NCI-H1436 (cell line): ENCODE data around the gene NRTN.
"Not testable (repeated sequence)": the region's sequence is repeated elsewhere in the genome, so short reads cannot be mapped to it uniquely, and the experiment has no call there.

Experiments used
- DNase-seq: peaks from one replicate; lab custom pipeline; 2025; lab: John Stamatoyannopoulos, UW

The NRTN gene, protein sequence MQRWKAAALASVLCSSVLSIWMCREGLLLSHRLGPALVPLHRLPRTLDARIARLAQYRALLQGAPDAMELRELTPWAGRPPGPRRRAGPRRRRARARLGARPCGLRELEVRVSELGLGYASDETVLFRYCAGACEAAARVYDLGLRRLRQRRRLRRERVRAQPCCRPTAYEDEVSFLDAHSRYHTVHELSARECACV

DNA sequence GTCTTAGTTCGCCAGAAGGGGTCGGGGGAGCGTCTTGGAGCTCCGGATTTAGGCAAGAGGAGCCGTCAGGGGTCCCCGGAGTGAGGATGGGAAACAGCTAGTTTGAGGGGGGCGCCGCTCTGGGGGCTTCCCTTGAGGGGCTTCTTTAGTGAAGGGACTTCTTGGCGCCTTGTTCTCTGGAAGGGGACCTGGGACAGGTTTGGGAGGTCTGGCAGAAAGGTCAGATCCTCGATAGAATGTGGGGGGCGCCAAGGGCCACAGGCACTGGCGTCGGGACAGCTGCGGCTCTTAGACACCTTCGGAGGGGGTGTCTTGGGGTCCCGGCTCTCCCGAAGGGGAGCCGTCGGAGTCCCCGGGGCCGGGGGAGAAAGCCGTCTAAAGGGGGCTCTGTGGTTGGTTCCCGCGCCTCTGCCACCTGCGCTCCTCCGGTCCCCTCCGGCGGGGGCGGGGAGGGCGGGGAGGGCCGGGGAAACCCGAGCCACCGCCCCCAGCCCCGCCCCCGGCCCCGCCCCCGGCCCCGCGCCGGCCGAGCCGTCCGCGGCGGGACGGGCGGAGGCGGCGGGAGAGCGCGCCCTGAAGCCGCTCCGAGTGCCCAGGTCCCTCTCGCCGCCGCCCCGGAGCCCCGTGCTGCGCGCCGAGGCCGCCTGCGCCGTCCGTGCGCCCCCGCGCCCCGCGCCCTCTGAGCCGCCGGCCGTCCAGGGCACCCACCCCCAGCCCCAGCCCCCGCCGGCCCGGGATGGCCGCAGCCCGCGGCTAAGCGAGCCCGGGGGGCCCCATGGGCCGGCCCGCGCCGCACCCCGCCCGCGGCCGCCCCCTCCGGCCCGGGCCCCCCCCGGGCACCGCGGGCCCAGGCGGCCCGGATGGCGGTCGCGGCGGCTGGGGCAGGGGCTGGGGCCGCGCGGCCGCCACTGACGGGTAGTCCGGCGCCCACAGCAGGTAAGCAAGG, at the start of gene NRTN:
Gene NRTN, plus strand, starts transcription at position 552 of the 946 bp plus-strand sequence. CDS start 19,099 bp downstream, outside the sequence.
- DNase-seq: peak; percentile 60

DNA sequence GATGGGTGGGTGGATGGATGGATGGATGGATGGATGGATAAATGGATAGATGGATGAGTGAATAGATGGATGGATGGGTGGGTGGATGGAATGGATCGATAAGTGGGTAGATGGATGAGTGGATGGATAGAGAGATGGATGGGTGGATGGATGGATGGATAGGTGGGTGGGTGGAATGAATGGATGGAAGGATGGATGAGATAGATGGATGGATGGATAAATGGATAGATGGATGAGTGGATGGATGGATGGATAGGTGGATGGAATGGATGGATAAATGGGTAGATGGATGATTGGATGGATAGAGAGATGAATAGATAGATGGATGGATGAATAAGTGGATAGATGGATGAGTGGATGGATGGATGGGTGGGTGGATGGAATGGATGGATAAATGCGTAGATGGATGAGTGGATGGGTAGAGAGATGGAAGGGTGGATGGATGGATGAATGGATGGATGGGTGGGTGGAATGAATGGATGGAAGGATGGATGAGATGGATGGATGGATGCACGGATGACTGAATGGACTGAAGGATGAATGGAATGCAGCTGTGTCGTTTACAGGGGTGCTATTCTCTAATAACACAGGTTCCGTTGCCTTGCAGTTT, 42.2 kb upstream of the NRTN start:
- no peak for DNase-seq

DNA sequence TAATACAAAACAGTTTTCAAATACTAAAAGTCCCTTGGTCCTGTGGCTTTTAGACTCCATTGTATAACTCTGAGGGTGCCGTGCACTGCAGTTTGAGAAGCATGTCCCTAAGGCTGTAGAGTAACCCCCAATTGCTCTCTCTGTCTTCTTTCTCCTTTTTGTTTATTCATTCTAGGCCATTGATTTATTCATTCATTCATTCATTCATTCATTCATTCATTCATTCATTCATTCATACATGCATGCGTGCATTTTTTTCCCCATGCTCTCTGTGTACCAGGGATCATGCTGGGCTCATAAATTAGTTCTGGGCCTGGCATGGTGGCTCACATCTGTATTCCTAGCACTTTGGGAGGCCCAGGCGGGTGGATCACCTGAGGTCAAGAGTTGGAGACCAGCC, 39.6 kb upstream of the NRTN start:
- no peak for DNase-seq

DNA sequence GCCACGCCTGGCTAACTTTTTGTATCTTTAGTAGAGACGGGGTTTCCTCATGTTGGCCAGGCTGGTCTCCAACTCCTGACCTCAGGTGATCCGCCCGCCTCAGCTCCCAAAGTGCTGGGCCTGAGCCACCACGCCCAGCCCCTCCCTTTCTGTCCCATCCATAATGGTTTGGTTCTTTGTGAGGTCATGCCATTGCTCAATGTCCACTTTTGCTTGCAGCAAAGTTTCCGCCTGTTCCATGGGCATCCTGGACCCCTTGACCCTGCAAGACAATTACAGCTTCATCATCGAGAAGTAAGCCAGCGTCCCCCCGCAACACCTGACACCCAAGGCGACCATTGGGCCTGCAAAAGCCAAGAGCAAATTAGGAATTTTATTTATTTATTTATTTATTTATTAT, 36.9 kb upstream of the NRTN start:
- no peak for DNase-seq

DNA sequence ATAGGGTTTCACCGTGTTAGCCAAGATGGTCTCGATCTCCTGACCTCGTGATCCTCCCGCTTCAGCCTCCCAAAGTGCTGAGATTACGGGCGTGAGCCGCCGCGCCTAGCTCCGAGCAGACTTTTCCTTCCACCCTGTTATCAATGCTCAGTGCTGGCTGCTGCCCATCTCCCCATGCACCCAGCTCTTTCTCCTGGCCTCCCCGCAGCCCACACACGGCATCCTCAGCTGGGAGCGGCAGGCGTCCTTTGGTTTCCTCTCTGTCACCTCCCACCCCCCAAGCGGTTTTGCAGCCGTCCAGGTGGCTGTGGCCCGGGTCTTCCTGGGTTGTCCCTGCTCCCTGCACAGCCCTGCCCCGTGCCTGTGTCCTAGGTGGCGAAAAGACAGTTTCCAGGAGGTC, 32.5 kb upstream of the NRTN start:
- no peak for DNase-seq

DNA sequence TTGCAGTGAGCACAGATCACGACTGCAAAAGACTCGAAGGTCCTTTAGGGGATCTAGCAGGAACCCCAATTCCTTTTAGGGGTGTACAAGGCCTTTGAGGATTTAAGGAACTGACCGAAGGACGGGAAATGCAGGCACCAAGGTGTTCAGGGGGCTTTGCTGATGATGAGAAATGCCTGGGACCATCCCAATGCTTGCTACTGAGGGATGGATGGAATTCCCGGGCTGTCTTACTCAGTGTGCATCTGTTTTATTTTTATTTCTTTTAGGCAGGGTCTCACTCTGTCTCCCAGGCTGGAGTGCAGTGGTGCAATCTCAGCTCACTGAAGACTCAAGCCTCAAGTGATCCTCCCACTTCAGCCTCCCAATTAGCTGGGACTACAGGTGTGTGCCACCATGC, 31.6 kb upstream of the NRTN start:
- DNase-seq: no peak

DNA sequence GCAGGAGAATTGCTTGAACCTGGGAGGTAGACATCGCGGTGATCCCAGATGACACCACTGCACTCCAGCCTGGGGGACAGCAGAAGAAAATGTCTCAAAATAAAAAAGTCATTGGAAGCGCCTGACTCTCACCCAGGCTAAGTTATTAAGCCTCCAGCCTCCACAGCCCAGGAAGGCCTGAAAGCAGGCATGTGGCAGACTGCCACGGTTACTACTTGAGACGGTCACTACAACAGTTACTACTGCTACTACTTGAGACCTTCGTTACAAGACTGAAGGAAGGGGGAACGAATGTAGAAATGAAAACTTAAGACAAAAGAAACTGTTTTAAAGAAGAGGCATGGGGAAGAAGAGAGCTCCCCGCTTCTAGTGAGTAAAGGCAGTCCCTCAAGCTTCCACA, 29.9 kb upstream of the NRTN start:
- DNase-seq: no peak

DNA sequence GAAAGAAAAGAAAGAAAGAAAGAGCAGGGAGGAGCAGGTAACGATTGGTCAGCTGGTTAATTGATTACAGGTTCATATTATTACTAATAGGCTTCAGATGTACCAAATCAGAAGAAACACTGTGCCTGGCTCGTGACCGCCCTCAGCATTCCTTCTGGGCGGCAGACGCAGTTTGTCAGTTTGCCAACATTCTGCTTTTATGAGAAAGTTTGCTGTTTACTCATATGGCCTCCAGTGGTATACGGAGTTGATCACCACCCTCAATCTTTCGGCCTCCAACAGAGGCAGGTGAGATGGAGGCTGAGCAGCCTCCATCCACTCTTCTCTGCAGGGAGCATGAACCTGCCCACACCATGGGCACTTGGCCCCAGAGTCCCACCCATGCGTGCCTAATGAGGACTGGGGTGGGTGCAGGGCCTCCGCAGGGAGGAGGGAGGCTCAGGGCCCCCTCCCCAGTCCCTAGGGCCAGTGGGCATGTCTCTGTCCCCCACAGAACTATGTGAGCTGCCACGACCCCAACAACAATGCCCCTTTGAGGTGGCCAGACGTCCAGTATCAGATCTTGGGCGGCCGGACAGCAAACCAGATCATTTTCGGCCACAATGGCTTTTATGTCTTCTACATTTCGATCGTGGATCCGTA, 29.1 kb upstream of the NRTN start:
- DNase-seq: no peak

DNA sequence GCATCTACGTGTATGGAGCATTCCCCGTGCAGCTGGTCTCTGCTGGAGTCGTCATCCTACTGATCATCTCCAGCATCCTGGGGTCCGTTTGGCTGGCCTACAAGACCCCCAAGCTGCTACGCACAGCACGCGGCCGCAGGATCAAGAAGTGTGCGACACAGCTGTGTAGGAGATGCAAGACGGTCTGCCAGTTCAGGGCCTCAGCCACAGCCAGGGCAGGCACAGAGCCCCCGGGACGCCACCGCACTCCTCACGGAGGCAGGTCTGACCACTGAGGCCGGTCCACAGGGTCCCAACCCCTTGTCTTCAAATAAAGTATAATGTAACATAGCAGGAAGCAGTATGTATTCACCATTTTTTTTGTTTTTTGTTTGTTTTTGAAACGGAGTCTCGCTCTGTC, 26.5 kb upstream of the NRTN start:
- DNase-seq: no peak

DNA sequence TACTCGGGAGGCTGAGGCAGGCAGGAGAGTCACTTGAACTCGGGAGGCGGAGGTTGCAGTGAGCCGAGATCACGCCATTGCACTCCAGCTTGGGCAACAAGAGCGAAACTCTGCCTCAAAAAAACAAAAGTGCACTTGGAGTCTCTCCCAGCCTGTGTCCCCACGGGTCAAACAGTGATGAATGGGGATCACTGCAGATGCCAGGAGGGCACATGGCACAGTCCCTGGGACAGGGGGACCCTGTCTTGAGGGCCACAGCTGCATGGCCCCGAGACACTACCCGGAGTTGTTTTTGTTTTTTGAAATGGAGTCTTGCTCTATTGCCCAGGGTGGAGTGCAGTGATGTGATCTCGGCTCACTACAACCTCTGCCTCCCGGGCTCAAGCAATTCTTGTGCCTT, 24.0 kb upstream of the NRTN start:
- DNase-seq: not testable (repeated sequence)

DNA sequence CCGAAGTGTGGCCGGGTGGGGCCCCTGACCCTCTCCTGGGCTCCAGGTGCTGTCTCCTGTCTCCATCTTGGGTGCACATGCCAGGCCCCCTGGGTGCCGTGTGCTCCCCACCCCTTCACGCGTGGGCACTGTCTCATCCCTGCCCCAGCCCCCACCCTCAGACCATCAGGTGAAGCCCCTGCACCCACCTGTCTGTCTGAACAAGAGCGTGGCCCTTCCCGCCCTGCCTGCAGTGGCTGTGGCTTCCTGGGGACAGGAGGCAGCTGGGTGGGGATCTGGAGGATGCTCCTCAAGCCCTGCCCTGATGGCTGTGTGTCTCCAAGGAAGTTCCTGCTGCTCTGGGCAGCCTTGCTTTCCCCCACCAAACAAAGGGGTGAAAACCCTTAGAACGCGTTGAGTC, 22.5 kb upstream of the NRTN start:
- no peak for DNase-seq

DNA sequence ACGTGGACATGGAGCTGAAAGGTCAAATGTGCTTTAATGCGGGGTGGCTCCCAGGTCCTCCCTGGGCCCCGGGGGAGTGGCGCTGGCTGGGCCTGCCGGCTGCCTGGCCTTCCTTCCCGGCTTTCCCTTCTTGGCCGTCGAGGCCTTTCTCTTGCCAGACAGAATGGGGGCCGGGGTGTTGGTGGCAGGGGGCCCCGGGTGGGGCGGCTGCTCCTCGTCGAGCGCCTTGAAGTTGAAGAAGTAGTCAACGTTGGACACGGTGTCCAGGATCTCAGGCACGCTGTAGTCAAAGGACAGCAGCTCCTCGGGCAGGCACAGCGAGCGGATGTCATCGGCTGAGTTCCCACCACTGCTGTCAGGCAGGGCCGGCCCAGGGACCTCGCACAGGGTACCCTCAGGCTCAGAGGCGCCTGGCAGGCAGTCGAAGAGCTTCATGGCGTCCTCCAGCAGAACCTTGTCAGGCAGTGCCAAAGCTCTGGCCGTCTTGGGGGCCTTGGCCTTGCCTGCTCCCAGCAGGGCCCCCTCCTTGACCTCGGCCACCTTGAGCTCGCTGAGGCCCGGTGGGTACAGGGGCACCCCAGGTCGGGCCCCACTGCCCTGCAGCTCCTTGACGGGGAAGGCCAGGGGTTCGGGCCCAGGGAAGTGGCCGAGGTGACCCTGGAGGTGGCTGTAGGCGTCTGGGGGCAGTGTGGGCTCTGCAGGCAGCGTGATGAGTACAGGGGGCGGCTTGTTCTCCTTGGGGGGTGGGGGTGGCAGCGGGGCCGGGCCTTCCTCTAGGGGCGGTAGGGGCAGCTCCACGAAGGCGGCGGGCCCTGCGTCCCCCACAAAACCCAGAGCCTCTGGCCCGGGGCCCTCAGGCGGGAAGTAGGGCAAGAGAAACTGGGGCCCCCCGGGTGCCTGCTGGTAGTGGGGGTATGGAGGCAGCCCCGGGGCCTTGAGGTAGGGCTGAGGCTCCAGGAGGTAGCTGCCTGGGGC, 21.6 kb upstream of the NRTN start:
- no peak for DNase-seq

DNA sequence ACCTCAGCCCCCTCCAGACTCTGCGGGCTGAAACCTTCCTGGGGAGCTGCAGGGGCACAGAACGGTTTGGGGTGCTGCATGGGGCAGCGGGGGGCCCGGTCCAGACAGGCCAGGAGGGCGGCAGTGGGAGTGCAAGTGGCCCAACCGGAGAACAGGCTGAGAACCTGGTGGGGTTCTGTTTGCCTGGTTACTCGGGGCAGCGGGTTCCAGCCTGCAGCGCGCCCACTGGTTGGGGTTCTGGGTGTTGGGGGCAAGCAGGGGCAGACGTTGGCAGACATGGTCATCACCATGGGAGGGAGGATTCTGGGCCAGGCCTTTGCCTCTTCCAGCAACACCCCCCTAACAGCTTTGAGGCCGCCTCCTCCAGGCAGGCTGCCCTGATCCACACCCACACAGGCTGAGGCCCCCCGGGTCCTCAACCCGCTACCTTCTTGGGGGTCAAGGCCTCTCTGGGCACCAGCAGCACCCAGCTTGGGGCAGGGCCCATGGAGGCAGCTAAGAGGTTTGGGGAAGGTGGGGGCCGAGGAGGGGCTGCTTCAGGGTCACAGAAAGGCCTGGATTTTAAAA, 20.2 kb upstream of the NRTN start, which contains the start of gene PRR22:
Gene PRR22, minus strand, starts transcription at position 166 of the 567 bp plus-strand sequence. Its CDS starts 86 bp downstream, at position 80.
- DNase-seq: no peak

DNA sequence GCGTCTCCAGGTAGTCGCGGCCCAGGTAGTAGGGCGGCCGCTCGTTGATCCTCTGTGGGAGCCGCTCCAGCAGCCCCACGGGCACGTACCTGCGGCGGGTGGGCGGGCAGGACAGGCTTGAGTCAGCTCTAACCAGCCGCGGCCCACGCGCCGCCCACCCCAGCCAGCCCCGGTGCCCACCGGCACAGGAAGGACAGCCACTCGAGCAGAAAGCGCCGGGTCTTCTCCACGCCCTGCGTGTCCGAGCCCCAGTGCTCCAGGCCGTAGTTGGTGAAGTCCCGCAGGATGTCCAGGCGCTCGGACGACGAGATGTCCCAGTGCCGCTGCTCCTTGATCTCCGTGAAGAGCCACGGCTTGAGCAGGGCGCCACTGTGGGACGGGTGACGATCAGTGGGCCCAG, 19.4 kb upstream of the NRTN start:
- DNase-seq: no peak

DNA sequence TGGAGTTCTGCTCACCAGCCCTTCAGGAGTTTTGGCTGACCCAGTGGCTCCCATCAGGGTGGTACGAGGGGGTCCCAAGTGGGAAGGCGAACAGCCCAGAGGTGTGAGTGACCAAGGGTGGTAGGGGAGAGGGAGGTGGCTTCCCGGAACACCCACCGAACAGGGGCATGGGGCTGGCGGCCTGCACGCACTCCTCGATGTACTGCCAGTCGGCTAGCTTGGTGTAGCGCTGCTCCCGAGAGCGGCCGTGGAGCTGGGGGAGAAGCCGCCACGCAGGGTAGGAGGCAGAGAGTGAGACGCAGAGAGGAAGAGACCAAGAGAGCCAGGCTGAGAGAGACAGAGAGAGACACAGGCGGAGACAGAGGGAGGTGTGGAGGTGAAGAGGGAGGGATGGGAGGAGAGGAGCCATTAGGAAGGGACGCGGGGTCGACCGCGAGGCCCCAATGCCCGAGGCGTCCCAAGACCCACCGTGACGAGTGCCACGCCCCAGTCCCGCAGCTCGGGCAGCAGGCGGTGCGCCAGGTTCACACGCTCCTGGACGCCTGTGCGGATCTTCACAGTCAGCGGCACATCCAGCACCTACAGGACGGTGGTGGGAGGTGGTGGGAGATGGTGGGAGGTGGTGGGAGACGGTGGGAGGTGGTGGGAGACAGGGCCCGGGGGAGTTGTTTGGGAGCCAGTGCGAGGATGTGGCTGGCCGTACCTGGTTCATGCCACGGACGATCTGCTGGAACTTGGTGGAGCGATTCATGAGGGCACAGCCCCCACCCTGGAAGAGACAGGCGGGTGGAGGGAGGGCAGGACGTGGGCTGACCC, 18.1 kb upstream of the NRTN start:
- no peak for DNase-seq

DNA sequence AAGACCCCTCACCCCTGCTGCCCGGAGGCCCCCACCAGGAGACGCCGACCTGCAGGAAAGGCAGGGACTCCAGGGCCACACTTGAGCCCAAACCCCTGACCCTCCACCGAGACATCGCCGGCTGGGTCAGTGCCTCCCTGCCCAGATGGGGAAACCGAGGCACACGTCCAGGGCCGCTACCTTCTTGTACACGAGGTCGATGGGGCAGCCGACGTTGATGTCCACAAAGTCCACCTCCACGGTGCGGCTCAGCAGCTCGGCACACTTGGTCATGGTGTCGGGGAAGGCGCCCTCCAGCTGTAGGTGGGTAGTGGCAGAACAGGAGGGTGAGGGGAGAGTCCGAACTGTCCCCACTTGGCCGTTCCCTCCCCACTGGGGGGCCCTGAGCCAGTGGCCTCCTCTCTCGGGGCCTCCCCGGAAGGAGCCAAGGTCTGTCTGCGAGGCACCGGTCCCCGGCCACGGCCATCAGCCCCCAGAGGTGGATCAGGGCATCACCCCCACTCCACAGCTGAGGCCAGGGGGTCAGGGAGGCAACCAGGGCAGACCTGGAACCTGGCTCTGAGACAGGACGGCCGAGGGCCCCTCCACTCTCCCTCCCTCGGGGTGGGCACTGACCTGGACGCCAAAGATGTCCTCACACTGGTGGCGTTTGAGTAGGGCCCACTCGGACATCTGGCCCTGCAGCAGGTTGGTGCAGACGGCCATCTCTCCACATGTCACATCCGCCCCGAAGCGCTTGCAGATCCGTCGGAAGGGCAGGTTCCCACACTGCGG, 17.3 kb upstream of the NRTN start:
- no peak for DNase-seq

DNA sequence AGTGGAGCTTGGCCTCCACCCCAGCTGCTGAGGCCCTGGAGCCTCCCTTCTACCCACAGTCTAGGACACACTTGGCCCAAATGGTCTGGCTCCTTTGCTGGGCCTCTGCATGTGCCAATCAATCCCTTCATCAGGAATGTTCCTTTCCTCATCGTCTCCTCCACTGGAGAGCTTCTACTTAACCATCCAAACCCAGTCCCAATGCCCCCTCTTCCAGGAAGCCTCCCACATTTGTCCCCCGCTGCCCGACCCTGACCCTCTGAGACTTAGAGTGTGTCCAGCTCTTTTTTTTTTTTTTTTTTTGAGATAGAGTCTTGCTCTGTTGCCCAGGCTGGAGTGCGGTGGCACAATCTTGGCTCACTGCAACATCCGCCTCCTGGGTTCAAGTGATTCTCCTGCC, 16.4 kb upstream of the NRTN start:
- no peak for DNase-seq

DNA sequence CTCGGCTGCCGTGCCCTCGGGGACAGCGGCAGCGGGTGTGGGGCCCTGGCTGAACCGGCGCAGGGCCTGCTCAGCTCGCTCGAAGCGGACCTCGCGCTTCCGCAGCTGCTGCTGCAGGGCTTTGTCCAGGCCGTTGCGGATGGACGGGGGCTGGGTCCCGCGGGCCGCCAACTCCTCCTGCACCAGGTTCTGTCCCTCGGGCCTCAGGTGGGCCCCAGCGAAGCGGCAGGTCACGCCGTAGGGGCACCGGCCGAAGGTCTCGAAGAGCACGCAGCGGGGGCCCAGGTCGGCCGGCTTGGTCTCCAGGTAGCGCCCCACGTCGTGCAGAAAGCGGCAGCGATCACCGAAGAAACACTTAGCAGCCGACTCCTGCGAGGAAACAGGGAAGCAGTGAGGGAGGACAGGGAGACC, 15.5 kb upstream of the NRTN start:
- no peak for DNase-seq

DNA sequence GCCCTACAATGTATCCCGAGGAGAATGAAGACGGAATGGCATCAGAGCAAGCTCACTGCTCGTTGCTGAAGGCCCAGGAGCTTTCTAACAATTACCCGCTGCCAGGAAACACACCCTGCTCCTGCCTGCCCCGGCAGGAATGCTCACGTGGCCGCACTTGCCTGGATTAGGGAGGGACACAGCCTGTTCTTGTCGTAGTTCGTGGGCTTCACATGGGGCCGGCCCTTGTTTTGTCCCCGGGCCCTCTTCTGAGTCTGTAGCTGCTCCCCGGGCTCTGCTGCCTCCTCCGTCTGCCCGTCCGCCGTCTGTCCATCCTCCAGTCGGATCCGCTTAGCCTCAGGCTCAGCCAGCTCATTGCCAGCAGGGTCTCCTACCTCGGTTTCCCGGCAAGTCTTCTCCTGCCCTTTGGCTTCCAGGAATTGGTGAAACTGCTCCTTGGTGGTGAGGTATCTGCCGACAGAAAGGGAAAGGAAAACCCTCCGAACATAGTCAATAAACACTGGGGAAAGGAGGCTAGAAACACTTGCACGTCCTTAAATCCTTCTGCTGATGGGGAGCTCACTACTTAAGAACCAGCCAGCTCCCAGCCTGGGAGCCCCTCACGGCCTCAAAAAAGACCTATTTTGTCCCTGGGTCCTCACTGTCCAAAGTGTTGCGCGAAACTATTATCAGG, 14.8 kb upstream of the NRTN start:
- no peak for DNase-seq
